ENCODE data around the gene TTC33. TPM values are rescaled to one million over a fixed set of nuclear protein-coding genes. Genes with fewer than 3 reads are reported as not detected.
A peak's percentile ranks its signal among the peaks of the same experiment; 100 is the strongest.

Gene TTC33
- total and polyA plus RNA-seq, 2 of the 4 experiments (the other 2 are of a cell fraction) = 3.1 to 8.1 TPM

DNA sequence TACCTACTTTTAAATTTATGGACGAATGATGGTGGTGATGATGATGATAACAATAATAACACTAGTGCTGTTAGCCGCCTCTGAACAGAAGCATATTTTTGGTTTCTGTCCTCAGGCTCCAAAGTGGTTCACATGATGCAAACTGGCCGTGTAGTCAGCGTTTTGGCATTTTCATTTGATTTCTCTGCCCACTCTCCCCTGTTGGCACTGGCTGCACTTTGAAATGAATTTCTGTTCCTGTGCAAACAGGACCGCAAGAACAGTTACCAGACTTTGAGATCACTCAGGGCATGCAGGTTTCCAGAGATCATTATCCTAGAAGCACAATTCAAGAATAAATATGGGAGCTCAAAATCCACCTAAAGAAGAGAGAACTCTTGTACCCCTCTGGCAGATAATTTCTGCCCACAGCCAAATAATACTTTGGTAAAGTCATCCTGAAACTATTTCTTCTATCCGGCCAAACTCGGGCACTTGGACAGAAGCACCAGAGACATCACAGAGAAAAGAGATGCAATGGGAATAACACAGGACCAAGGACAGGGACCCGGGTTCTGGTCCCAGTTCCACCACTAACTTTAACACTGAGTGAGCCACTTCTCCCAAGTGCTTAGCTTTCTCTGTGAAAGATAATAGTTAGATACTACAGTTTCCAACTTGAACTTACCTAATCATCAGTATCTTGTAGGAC lies 277.8 kb downstream of the TTC33 start:
- BruUV-seq (replicated peaks) = no TSS peak
- Histone ChIP-seq H3K9me1 (ENCODE audit: insufficient read depth, low read length) (peaks cover 3% of the 10 kb centered on the region), H3K9me3 (ENCODE audit: control insufficient read depth, insufficient read depth, low read length) (no peaks in the 10 kb centered on the region), H3K18ac (ENCODE audit: low read depth, low read length) (no peak overlapping the region), H2AK5ac (ENCODE audit: low read depth, low read length) (no peak overlapping the region), H3K27me3 (ENCODE audit: control insufficient read depth, insufficient read depth, low read length) (no peaks in the 10 kb centered on the region), H3K56ac (ENCODE audit: extremely low read depth, insufficient read depth, low read length) (no peak overlapping the region), H2BK20ac (ENCODE audit: low read depth, low read length) (no peak overlapping the region), H3K79me1 (ENCODE audit: low read depth in 1 of 2, low read length in 2 of 2) (no peaks in the 10 kb centered on the region), H3K14ac (replicated peaks; ENCODE audit: low read depth, low read length) (no peak overlapping the region), H4K20me1 (ENCODE audit: insufficient read depth, low read length) (no peaks in the 10 kb centered on the region), H3K36me3 (ENCODE audit: control insufficient read depth, insufficient read depth, low read length) (no peaks in the 10 kb centered on the region), H2BK15ac (ENCODE audit: low read depth, low read length) (no peak overlapping the region), H3K27ac (ENCODE audit: insufficient read depth, low read length) (no peak overlapping the region), H3K4me1 (ENCODE audit: control insufficient read depth, insufficient read depth, low read length) (no peaks in the 10 kb centered on the region; the same call in 1 of the 2 replicates), H3K4me3 (ENCODE audit: insufficient read depth, low read depth, low read length) (no peak overlapping the region), H2AK9ac (replicated peaks; ENCODE audit: low read depth, low read length, poor library complexity) (no peak overlapping the region), H3K4ac (ENCODE audit: low read depth, low read length) (peak overlapping the region; percentile 2; the same call in 1 of the 2 replicates), H3K23ac (ENCODE audit: low read depth, low read length) (no peak overlapping the region), H4K91ac (ENCODE audit: insufficient read depth, low read depth, low read length) (no peak overlapping the region), H2BK120ac (ENCODE audit: low read depth, low read length) (no peak overlapping the region), H2AFZ (replicated peaks; ENCODE audit: low read length, poor library complexity) (no peak overlapping the region), H4K5ac (ENCODE audit: low read depth, low read length) (no peak overlapping the region), H2BK5ac (ENCODE audit: low read depth, low read length, poor library complexity, severe bottlenecking) (no peak overlapping the region), H4K8ac (ENCODE audit: low read depth in 2 of 2, low read length in 2 of 2) (no peak overlapping the region), H3K4me2 (ENCODE audit: low read depth, low read length) (no peak overlapping the region), H3K9ac (ENCODE audit: low read depth, low read length) (no peak overlapping the region)
- CTCF ChIA-PET = interaction anchor here (0.8 kb wide), 1 partner anchor 53 kb away, joined by 4 read pairs; no protein-coding TSS in a partner anchor
- ATAC-seq (ENCODE audit: low read depth) (peak; percentile 72), DNase-seq (peak; percentile 29)
- WGBS, 2 experiments (ENCODE audit: extremely low coverage in 2 of 2, insufficient read length in 1 of 2) = 28% methylated on average over 2 of the region's 8 CpGs; no CpG with 5 or more reads in 1 of the 2 experiments
- intact Hi-C loops (cut with micrococcal nuclease) (no loop called here), in situ Hi-C loops (cut with MboI; ENCODE audit: low sequenced_read_pairs) (no loop called here), dilution Hi-C loops (cut with HindIII; ENCODE audit: low sequenced_read_pairs, unreplicated experiment) (no loop called here)
- POLR2A ChIA-PET (ENCODE audit: unreplicated experiment) = no interaction called here
- TF ChIP-seq RAD21 (IDR thresholded peaks at IDR 0.05; ENCODE audit: low read length) (no peak), POLR2A (IDR thresholded peaks at IDR 0.05; ENCODE audit: low read depth, low read length) (no peak), CEBPB (IDR thresholded peaks at IDR 0.05; ENCODE audit: low read depth, low read length) (0 out of 2 replicates have a peak, but pooled peaks have one; percentile 14)

All from IMR-90 (cell line).